NB4 (cell line): ENCODE measurements around the gene VPS29.
"Not testable (repeated sequence)": the region's sequence is repeated elsewhere in the genome, so short reads cannot be mapped to it uniquely, and the experiment has no call there.

Experiments
- DNase-seq: peaks from one replicate; pipeline ENCODE4 v3.0.0; 2010; ENCODE audit warnings: low read depth
- H3K4me3 ChIP-seq: one replicate; pipeline ENCODE4 v1.5.1; 2011; ENCODE audit warnings: mild to moderate bottlenecking, low read depth, low read length, moderate library complexity
- MAX ChIP-seq: IDR thresholded peaks from 2 replicates; pipeline ENCODE4 v1.6.1; 2011; ENCODE audit warnings: low read depth, low read length
- MYC ChIP-seq: IDR thresholded peaks from 2 replicates; pipeline ENCODE4 v1.6.1; 2011; ENCODE audit warnings: low read depth, low read length
- POLR2A ChIP-seq: IDR thresholded peaks from 2 replicates; pipeline ENCODE4 v1.6.1; 2011; ENCODE audit warnings: mild to moderate bottlenecking; ENCODE audit not compliant: insufficient read length; ENCODE audit errors: extremely low read depth
- TF ChIP-seq, protein P1 (sequence below): IDR thresholded peaks from one replicate; pipeline ENCODE4 v1.5.1; 2012; ENCODE audit warnings: low read depth, low read length

Gene VPS29

GRCh38 chr12:110530511-110530910 is 28.6 kb upstream of the VPS29 start:
- H3K4me3 ChIP-seq, result no peak overlapping the region
- TF ChIP-seq POLR2A (no peak), MYC (no peak), MAX (no peak)
- TF ChIP-seq, protein P1, sequence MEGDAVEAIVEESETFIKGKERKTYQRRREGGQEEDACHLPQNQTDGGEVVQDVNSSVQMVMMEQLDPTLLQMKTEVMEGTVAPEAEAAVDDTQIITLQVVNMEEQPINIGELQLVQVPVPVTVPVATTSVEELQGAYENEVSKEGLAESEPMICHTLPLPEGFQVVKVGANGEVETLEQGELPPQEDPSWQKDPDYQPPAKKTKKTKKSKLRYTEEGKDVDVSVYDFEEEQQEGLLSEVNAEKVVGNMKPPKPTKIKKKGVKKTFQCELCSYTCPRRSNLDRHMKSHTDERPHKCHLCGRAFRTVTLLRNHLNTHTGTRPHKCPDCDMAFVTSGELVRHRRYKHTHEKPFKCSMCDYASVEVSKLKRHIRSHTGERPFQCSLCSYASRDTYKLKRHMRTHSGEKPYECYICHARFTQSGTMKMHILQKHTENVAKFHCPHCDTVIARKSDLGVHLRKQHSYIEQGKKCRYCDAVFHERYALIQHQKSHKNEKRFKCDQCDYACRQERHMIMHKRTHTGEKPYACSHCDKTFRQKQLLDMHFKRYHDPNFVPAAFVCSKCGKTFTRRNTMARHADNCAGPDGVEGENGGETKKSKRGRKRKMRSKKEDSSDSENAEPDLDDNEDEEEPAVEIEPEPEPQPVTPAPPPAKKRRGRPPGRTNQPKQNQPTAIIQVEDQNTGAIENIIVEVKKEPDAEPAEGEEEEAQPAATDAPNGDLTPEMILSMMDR, result no peak
- DNase-seq, result no peak

- TF ChIP-seq MYC (no peak), MAX (no peak), POLR2A (no peak)
- TF ChIP-seq, protein P1, result no peak
- no peak overlapping the region for H3K4me3 ChIP-seq
- no peak for DNase-seq
These were observed 26.4 kb upstream of the VPS29 start for GRCh38 chr12:110528277-110528839.

- not testable (repeated sequence) for H3K4me3 ChIP-seq, DNase-seq
These were observed 19.2 kb upstream of the VPS29 start for GRCh38 chr12:110520876-110521712.

GRCh38 chr12:110518014-110518413 is 16.1 kb upstream of the VPS29 start:
- H3K4me3 ChIP-seq, DNase-seq: not testable (repeated sequence)

DNA sequence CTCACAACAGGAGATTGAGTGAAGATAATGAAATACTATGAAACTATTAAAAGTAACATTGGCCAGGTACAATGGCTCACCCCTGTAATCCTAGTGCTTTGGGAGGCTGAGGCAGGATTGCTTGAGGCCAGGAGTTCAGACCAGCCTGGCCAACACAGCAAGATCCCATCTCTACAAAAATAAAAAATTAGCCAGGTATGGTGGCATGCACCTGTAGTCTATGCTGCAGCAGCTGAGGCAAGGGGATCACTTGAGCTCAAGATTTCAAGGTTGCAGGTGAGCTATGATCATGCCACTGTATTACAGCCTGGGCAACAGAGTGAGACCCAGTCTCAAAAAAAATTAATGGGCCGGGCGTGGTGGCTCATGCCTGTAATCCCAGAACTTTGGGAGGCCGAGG is 15.1 kb upstream of the VPS29 start:
- H3K4me3 ChIP-seq, result no peak overlapping the region
- DNase-seq, result no peak
- TF ChIP-seq MYC (no peak), MAX (no peak), POLR2A (no peak)
- TF ChIP-seq, protein P1, result no peak

DNA sequence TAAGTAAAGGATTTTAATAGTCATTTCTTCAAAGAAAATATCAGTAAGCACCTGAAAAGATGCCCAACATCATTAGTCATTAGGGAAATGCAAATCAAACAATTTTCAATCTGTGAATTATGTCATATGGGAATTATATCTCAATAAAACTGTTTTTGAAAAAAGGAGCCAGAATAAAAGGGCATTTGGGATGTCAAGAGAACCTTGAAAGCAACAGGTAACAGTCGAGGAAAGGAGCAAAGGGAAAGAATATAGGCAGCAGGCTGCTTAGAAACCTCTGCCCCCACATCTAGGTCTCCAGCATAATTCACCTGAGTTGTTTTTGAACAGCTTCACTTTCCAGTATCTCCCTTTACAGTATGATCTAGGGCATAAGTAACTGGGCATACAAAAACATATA is 12.5 kb upstream of the VPS29 start:
- no peak for TF ChIP-seq MYC
- no peak for TF ChIP-seq MAX
- TF ChIP-seq POLR2A, result no peak
- TF ChIP-seq, protein P1, result no peak
- DNase-seq, result no peak

DNA sequence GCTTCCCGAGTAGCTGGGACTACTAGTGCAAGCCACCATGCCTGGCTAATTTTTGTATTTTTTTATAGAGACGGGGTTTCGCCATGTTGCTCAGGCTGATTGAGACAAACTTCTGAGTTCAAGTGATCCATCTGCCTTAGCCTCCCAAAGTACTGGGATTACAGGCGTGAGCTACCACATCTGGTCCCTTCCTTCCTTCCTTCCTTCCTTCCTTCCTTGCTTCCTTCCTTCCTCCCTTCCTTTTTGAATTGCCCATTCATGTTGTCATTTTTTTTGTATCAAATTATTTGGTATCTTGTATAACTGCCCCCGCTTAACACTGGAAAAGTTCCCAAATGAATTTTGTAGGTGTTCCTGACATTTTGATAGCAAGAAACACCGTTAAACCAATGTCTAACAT is 11.9 kb upstream of the VPS29 start:
- no peak for TF ChIP-seq POLR2A
- TF ChIP-seq, protein P1, result no peak
- no peak for TF ChIP-seq MAX
- TF ChIP-seq MYC, result no peak
- no peak overlapping the region for H3K4me3 ChIP-seq
- no peak for DNase-seq

More for the DNA sequence above, 12.5 kb upstream of the VPS29 start:
- no peak overlapping the region for H3K4me3 ChIP-seq
